ENCODE results near the gene SFT2D3. TPM values are rescaled to one million over a fixed set of nuclear protein-coding genes. Genes with fewer than 3 reads are reported as not detected.

The SFT2D3 gene
- total RNA-seq = 1 to 10 TPM; 3.7 to 4.7 TPM

GRCh38 chr2:127701193-127701650 lies at the start of gene SFT2D3:
Gene SFT2D3, plus strand, starts transcription at chr2:127701497. Its CDS starts 32 bp downstream, at chr2:127701529.
- no peaks in the 10 kb centered on the region for H3K27me3 Mint-ChIP-seq (ENCODE audit: low read depth)
- peak; percentile 93 for DNase-seq
- peak; percentile 81 to 82 for ATAC-seq (replicated peaks in 1 of 2)
- peak within 1 kb of the TSS; percentile 91 for H3K4me3 Mint-ChIP-seq
- peaks cover 46% of the 10 kb centered on the region for H3K4me1 Mint-ChIP-seq (ENCODE audit: low read depth)
- peak within 1 kb of the TSS; percentile 92 for H3K27ac Mint-ChIP-seq
- H3K36me3 Mint-ChIP-seq (ENCODE audit: insufficient read depth in 2 of 2) = peaks cover 0 to 8% of the 10 kb centered on the region in 2 donors
- no peaks in the 10 kb centered on the region for H3K9me3 Mint-ChIP-seq

GRCh38 chr2:127651971-127652550 lies 49.2 kb upstream of the SFT2D3 start:
- Mint-ChIP-seq H3K4me3 (no peak overlapping the region), H3K36me3 (ENCODE audit: insufficient read depth in 2 of 2) (no peaks in the 10 kb centered on the region), H3K27me3 (ENCODE audit: low read depth) (no peaks in the 10 kb centered on the region), H3K27ac (no peak overlapping the region), H3K4me1 (ENCODE audit: low read depth) (peaks cover 15% of the 10 kb centered on the region), H3K9me3 (no peaks in the 10 kb centered on the region)
- no peak for ATAC-seq (replicated peaks in 1 of 2)
- no peak for DNase-seq

GRCh38 chr2:127652786-127653357 lies 48.4 kb upstream of the SFT2D3 start:
- peaks cover 15% of the 10 kb centered on the region for H3K4me1 Mint-ChIP-seq (ENCODE audit: low read depth)
- no peak for DNase-seq
- H3K9me3 Mint-ChIP-seq = no peaks in the 10 kb centered on the region
- ATAC-seq (replicated peaks in 1 of 2) = no peak
- H3K27me3 Mint-ChIP-seq (ENCODE audit: low read depth) = no peaks in the 10 kb centered on the region
- no peak overlapping the region for H3K4me3 Mint-ChIP-seq
- H3K27ac Mint-ChIP-seq = no peak overlapping the region
- H3K36me3 Mint-ChIP-seq (ENCODE audit: insufficient read depth in 2 of 2) = no peaks in the 10 kb centered on the region

- no peaks in the 10 kb centered on the region for H3K27me3 Mint-ChIP-seq (ENCODE audit: low read depth)
- H3K27ac Mint-ChIP-seq = no peak overlapping the region
- ATAC-seq (replicated peaks in 1 of 2) (no peak), DNase-seq (no peak)
- no peak overlapping the region for H3K4me3 Mint-ChIP-seq
- H3K36me3 Mint-ChIP-seq (ENCODE audit: insufficient read depth in 2 of 2) = no peaks in the 10 kb centered on the region
- peaks cover 13% of the 10 kb centered on the region for H3K4me1 Mint-ChIP-seq (ENCODE audit: low read depth)
- H3K9me3 Mint-ChIP-seq = no peaks in the 10 kb centered on the region
Observed at GRCh38 chr2:127653421-127654083, 47.7 kb upstream of the SFT2D3 start.

GRCh38 chr2:127654084-127654837 lies 47.0 kb upstream of the SFT2D3 start:
- Mint-ChIP-seq H3K4me1 (ENCODE audit: low read depth) (peaks cover 6% of the 10 kb centered on the region), H3K9me3 (no peaks in the 10 kb centered on the region), H3K4me3 (no peak overlapping the region), H3K27ac (no peak overlapping the region), H3K27me3 (ENCODE audit: low read depth) (no peaks in the 10 kb centered on the region), H3K36me3 (ENCODE audit: insufficient read depth in 2 of 2) (no peaks in the 10 kb centered on the region)
- no peak for ATAC-seq (replicated peaks in 1 of 2)
- no peak for DNase-seq

- DNase-seq (no peak), ATAC-seq (replicated peaks in 1 of 2) (no peak)
- Mint-ChIP-seq H3K27me3 (ENCODE audit: low read depth) (no peaks in the 10 kb centered on the region), H3K27ac (no peak overlapping the region), H3K4me3 (no peak overlapping the region), H3K9me3 (no peaks in the 10 kb centered on the region), H3K4me1 (ENCODE audit: low read depth) (peaks cover 2% of the 10 kb centered on the region), H3K36me3 (ENCODE audit: insufficient read depth in 2 of 2) (no peaks in the 10 kb centered on the region)
Observed at GRCh38 chr2:127654838-127655175, 46.5 kb upstream of the SFT2D3 start.

- Mint-ChIP-seq H3K27me3 (ENCODE audit: low read depth) (no peaks in the 10 kb centered on the region), H3K27ac (no peak overlapping the region), H3K36me3 (ENCODE audit: insufficient read depth in 2 of 2) (no peaks in the 10 kb centered on the region), H3K9me3 (no peaks in the 10 kb centered on the region), H3K4me3 (no peak overlapping the region), H3K4me1 (ENCODE audit: low read depth) (no peaks in the 10 kb centered on the region)
- no peak for DNase-seq
- no peak for ATAC-seq (replicated peaks in 1 of 2)
Observed at GRCh38 chr2:127655209-127656073, 45.9 kb upstream of the SFT2D3 start.

- DNase-seq (no peak), ATAC-seq (replicated peaks in 1 of 2) (no peak)
- Mint-ChIP-seq H3K9me3 (no peaks in the 10 kb centered on the region), H3K4me3 (no peak overlapping the region), H3K27me3 (ENCODE audit: low read depth) (no peaks in the 10 kb centered on the region), H3K36me3 (ENCODE audit: insufficient read depth in 2 of 2) (no peaks in the 10 kb centered on the region), H3K27ac (no peak overlapping the region), H3K4me1 (ENCODE audit: low read depth) (no peaks in the 10 kb centered on the region)
Observed at GRCh38 chr2:127656569-127657231, 44.6 kb upstream of the SFT2D3 start.

GRCh38 chr2:127657232-127657595 lies 44.1 kb upstream of the SFT2D3 start:
- Mint-ChIP-seq H3K4me1 (ENCODE audit: low read depth) (no peaks in the 10 kb centered on the region), H3K36me3 (ENCODE audit: insufficient read depth in 2 of 2) (no peaks in the 10 kb centered on the region), H3K27ac (no peak overlapping the region), H3K4me3 (no peak overlapping the region), H3K9me3 (no peaks in the 10 kb centered on the region), H3K27me3 (ENCODE audit: low read depth) (no peaks in the 10 kb centered on the region)
- ATAC-seq (replicated peaks in 1 of 2) = no peak
- no peak for DNase-seq

GRCh38 chr2:127658146-127658545 lies 43.2 kb upstream of the SFT2D3 start:
- Mint-ChIP-seq H3K36me3 (ENCODE audit: insufficient read depth in 2 of 2) (no peaks in the 10 kb centered on the region), H3K27me3 (ENCODE audit: low read depth) (peaks cover 3% of the 10 kb centered on the region), H3K9me3 (no peaks in the 10 kb centered on the region), H3K4me1 (ENCODE audit: low read depth) (no peaks in the 10 kb centered on the region), H3K27ac (no peak overlapping the region), H3K4me3 (no peak overlapping the region)
- ATAC-seq (replicated peaks in 1 of 2) = no peak
- DNase-seq = no peak

- H3K27me3 Mint-ChIP-seq (ENCODE audit: low read depth) = peaks cover 10% of the 10 kb centered on the region
- H3K27ac Mint-ChIP-seq = no peak overlapping the region
- H3K36me3 Mint-ChIP-seq (ENCODE audit: insufficient read depth in 2 of 2) = no peaks in the 10 kb centered on the region
- H3K9me3 Mint-ChIP-seq = no peaks in the 10 kb centered on the region
- H3K4me3 Mint-ChIP-seq = no peak overlapping the region
- H3K4me1 Mint-ChIP-seq (ENCODE audit: low read depth) = peaks cover 3% of the 10 kb centered on the region
- DNase-seq (no peak), ATAC-seq (replicated peaks in 1 of 2) (no peak)
Observed at GRCh38 chr2:127658641-127659407, 42.5 kb upstream of the SFT2D3 start.

Data from activated T-cell treated with anti-CD3 and anti-CD28 coated beads, Interleukin-2, amount 50 U/mL, for 72 hours (primary cell).